ENCODE measurements around the gene CFL1. TPM values are rescaled to one million over a fixed set of nuclear protein-coding genes. Genes with fewer than 3 reads are reported as not detected.

The CFL1 gene
- total and polyA plus RNA-seq, 2 of the 4 experiments (the other 2 are of a cell fraction), result 960 to 2,231 TPM

GRCh38 chr11:65898656-65899355 is 40.8 kb upstream of the CFL1 start:
- Histone ChIP-seq H2AK9ac (replicated peaks; ENCODE audit: low read depth, low read length, poor library complexity) (peak overlapping the region; percentile 99), H3K4me2 (ENCODE audit: low read depth, low read length) (peak overlapping the region; percentile 59), H4K5ac (ENCODE audit: low read depth, low read length) (peak overlapping the region; percentile 76), H4K91ac (ENCODE audit: insufficient read depth, low read depth, low read length) (peak overlapping the region; percentile 97), H3K4ac (ENCODE audit: low read depth, low read length) (peak overlapping the region; percentile 88), H3K27me3 (ENCODE audit: control insufficient read depth, insufficient read depth, low read length) (no peaks in the 10 kb centered on the region), H3K56ac (ENCODE audit: extremely low read depth, insufficient read depth, low read length) (peak overlapping the region; percentile 99), H2AFZ (replicated peaks; ENCODE audit: low read length, poor library complexity) (peak overlapping the region; percentile 72), H3K23ac (ENCODE audit: low read depth, low read length) (peak overlapping the region; percentile 91), H3K9ac (ENCODE audit: low read depth, low read length) (peak overlapping the region; percentile 99), H2BK15ac (ENCODE audit: low read depth, low read length) (peak overlapping the region; percentile 78; the same call in 1 of the 3 replicates), H4K8ac (ENCODE audit: low read depth in 2 of 2, low read length in 2 of 2) (peak overlapping the region; percentile 93 to 96), H3K79me1 (ENCODE audit: low read depth in 1 of 2, low read length in 2 of 2) (peaks cover 23 to 36% of the 10 kb centered on the region in 2 experiments), H2BK5ac (ENCODE audit: low read depth, low read length, poor library complexity, severe bottlenecking) (peak overlapping the region; percentile 98), H3K14ac (replicated peaks; ENCODE audit: low read depth, low read length) (peak overlapping the region; percentile 96), H2BK120ac (ENCODE audit: low read depth, low read length) (peak overlapping the region; percentile 81), H3K18ac (ENCODE audit: low read depth, low read length) (peak overlapping the region; percentile 64), H3K9me3 (ENCODE audit: control insufficient read depth, insufficient read depth, low read length) (no peaks in the 10 kb centered on the region), H2BK20ac (ENCODE audit: low read depth, low read length) (peak overlapping the region; percentile 46; the same call in 1 of the 2 replicates), H3K4me1 (ENCODE audit: control insufficient read depth, insufficient read depth, low read length) (peaks cover 41% of the 10 kb centered on the region), H3K4me3 (ENCODE audit: insufficient read depth, low read depth, low read length) (peak overlapping the region; percentile 98), H3K36me3 (ENCODE audit: control insufficient read depth, insufficient read depth, low read length) (peaks cover 27% of the 10 kb centered on the region), H2AK5ac (ENCODE audit: low read depth, low read length) (peak overlapping the region; percentile 98), H4K20me1 (ENCODE audit: insufficient read depth, low read length) (peaks cover 58% of the 10 kb centered on the region), H3K27ac (ENCODE audit: insufficient read depth, low read length) (peak overlapping the region; percentile 100), H3K9me1 (ENCODE audit: insufficient read depth, low read length) (peaks cover 23% of the 10 kb centered on the region)
- in situ Hi-C loops (cut with MboI; ENCODE audit: low sequenced_read_pairs) (no loop called here), dilution Hi-C loops (cut with HindIII; ENCODE audit: low sequenced_read_pairs, unreplicated experiment) (no loop called here), intact Hi-C loops (cut with micrococcal nuclease) (no loop called here)
- POLR2A ChIA-PET (ENCODE audit: unreplicated experiment), result interaction anchor here (0.7 to 2.9 kb wide), 4 partner anchors 9 to 17 kb away, joined by 4 to 17 read pairs (median 8); partner anchors contain the start of gene CCDC85B
- DNase-seq (no peak), ATAC-seq (ENCODE audit: low read depth) (no peak)
- WGBS, 2 experiments (ENCODE audit: extremely low coverage in 2 of 2, insufficient read length in 1 of 2), result 0% methylated on average over 2 of the region's 28 CpGs; no CpG with 5 or more reads in 1 of the 2 experiments
- CTCF ChIA-PET, result interaction anchor here (0.9 to 1.5 kb wide), 3 partner anchors 10 to 14 kb away, joined by 3 to 8 read pairs (median 5); partner anchors contain the start of gene FIBP
- BruUV-seq (replicated peaks), result TSS peak; percentile 71
- no peak for TF ChIP-seq MAZ (IDR thresholded peaks at IDR 0.05; ENCODE audit: borderline replicate concordance, low read depth, low read length)
- peak; percentile 31; the same call in 1 of the 2 replicates for TF ChIP-seq CHD1 (IDR thresholded peaks at IDR 0.05; ENCODE audit: low read depth, low read length)
- TF ChIP-seq CEBPB (IDR thresholded peaks at IDR 0.05; ENCODE audit: low read depth, low read length), result 0 out of 2 replicates have a peak, but pooled peaks have one; percentile 25
